Breast epithelium (tissue), 3 donors: ENCODE data around the gene RPL14.

Source experiments
- CTCF ChIP-seq, 3 donors: fragments of 450-650 bp; IDR thresholded peaks; one replicate each; pipeline ENCODE4 v1.5.1; 2016 to 2017; ENCODE audit warnings: antibody characterized with exemption in 3 of 3, mild to moderate bottlenecking in 3 of 3, moderate library complexity in 3 of 3
- POLR2AphosphoS5 ChIP-seq, 3 donors: sonication (generic); formaldehyde crosslinking; IDR thresholded peaks; one replicate each; pipeline ENCODE4 v1.6.1; 2017; ENCODE audit warnings: antibody characterized with exemption in 3 of 3

DNA sequence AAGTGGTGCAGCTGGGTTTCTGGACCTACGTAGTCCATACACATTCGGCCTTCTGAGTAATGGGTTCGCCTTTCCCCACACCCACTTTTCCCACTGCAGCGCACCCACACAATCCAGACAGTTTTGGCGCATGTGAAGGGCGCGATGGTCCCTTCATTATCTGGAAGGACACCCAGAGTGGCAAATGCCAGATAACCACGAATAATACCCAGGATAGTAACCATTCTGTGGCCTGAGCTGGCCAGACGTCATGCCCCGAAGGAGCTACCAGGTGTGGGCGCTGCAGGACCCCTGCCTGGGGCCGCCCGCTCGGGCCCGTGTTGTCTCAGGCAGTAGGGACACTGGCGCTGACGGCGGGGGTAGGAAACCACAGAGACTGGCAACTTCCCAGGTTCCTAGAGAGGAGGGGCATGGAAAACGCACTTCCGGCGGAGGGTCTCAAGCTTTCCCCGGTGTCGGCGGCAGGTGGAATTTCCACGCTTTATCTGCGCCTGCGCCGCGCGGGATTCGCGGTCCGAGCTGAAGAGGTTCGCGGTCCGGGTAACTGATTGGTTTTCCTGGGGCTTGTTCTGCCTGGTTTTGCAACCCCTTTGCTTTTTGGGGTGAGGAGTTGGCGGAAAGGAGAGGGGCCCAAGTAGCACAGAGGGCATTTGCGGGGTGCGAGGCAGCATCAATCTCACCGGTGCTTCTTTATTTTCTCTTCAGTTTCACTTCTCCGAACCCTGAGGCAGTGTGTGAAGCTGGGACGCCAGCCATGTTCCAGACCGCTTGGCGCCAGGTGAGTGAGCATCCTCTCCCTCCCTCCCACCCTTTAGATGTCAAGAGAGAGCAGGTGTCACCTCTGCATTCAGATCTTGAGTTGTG lies 48.7 kb downstream of the RPL14 start, which contains the start of gene ZNF620:
- TF ChIP-seq POLR2AphosphoS5 (IDR thresholded peaks at IDR 0.05) (peak in 2 of 3 donors; percentile 30 to 71), CTCF (IDR thresholded peaks at IDR 0.05) (peak in 1 of 3 donors; percentile 16)
